Neural progenitor cell (in vitro differentiated cells): ENCODE data around the gene KIAA1549. TPM values are rescaled to one million over a fixed set of nuclear protein-coding genes. Genes with fewer than 3 reads are reported as not detected.

Experiments used
- DNase-seq: peaks from one replicate; pipeline ENCODE4 v3.0.0-alpha.2; 2016; ENCODE audit warnings: low spot score
- H2AFZ ChIP-seq: fragments of 200-600 bp; sonication (generic); replicated peaks from 2 replicates; pipeline ENCODE4 v1.6.1; 2016; ENCODE audit warnings: antibody characterized with exemption
- H3F3A ChIP-seq: fragments of 200-600 bp; sonication (generic); 2 replicates; pipeline ENCODE4 v1.6.1; 2016; ENCODE audit warnings: antibody characterized with exemption, low read depth
- H3K27ac ChIP-seq: fragments of 200-600 bp; sonication (generic); 2 replicates; pipeline ENCODE4 v1.5.1; 2016; ENCODE audit warnings: mild to moderate bottlenecking
- H3K27me3 ChIP-seq: fragments of 200-600 bp; sonication (generic); 2 replicates; pipeline ENCODE4 v1.6.1; 2016; ENCODE audit warnings: mild to moderate bottlenecking, moderate library complexity
- H3K36me3 ChIP-seq: fragments of 200-600 bp; sonication (generic); 2 replicates; pipeline ENCODE4 v1.5.1; 2016
- H3K4me1 ChIP-seq: fragments of 200-600 bp; sonication (generic); 2 replicates; pipeline ENCODE4 v1.6.1; 2016; ENCODE audit warnings: mixed run types
- H3K4me2 ChIP-seq: fragments of 200-600 bp; sonication (generic); 2 replicates; pipeline ENCODE4 v1.6.1; 2016
- H3K4me3 ChIP-seq: fragments of 200-600 bp; sonication (generic); 2 replicates; pipeline ENCODE4 v1.5.1; 2016
- H3K79me2 ChIP-seq: fragments of 200-600 bp; sonication (generic); 2 replicates; pipeline ENCODE4 v1.6.1; 2016; ENCODE audit warnings: low read depth
- H3K9ac ChIP-seq: fragments of 200-600 bp; sonication (generic); 2 replicates; pipeline ENCODE4 v1.6.1; 2016
- H3K9me3 ChIP-seq: fragments of 200-600 bp; sonication (generic); 2 replicates; pipeline ENCODE4 v1.5.1; 2016; ENCODE audit warnings: low read depth
- H4K20me1 ChIP-seq: fragments of 200-600 bp; sonication (generic); 2 replicates; pipeline ENCODE4 v1.6.1; 2016; ENCODE audit warnings: low read depth
- H3K27ac Mint-ChIP-seq: 3 replicates; pipeline ENCODE4 v1.8.0; 2021; ENCODE audit warnings: mixed read lengths
- H3K27me3 Mint-ChIP-seq: 2 replicates; pipeline ENCODE4 v1.8.0; 2022; ENCODE audit warnings: low read depth, mild to moderate bottlenecking, inconsistent platforms, moderate library complexity, mixed read lengths; ENCODE audit not compliant: insufficient read depth
- H3K36me3 Mint-ChIP-seq: 3 replicates; pipeline ENCODE4 v1.8.0; 2021; ENCODE audit warnings: mixed read lengths
- H3K4me1 Mint-ChIP-seq: 3 replicates; pipeline ENCODE4 v1.8.0; 2021; ENCODE audit warnings: mixed read lengths
- H3K4me3 Mint-ChIP-seq: 3 replicates; pipeline ENCODE4 v1.8.0; 2021; ENCODE audit warnings: mild to moderate bottlenecking, moderate library complexity, mixed read lengths
- H3K9me3 Mint-ChIP-seq: 3 replicates; pipeline ENCODE4 v1.8.0; 2020; ENCODE audit warnings: mixed read lengths
- CTCF ChIP-seq: fragments of 200-600 bp; sonication (generic); IDR thresholded peaks from 2 replicates; pipeline ENCODE4 v1.5.1; 2017; ENCODE audit warnings: antibody characterized with exemption, mild to moderate bottlenecking
- EZH2 ChIP-seq: fragments of 200-600 bp; sonication (generic); IDR thresholded peaks from 2 replicates; pipeline ENCODE4 v1.6.1; 2017; ENCODE audit warnings: antibody characterized with exemption, mild to moderate bottlenecking, moderate library complexity
- EZH2phosphoT487 ChIP-seq: fragments of 200-600 bp; sonication (generic); IDR thresholded peaks from 2 replicates; pipeline ENCODE4 v1.6.1; 2017; ENCODE audit warnings: antibody characterized with exemption
- total RNA-seq: library from RNA; depleted of rRNA; stranded (reverse); fragments of >200 nt; gene quantifications from 2 replicates; pipeline ENCODE4 v1.2.3, GENCODE V29; 2015; ENCODE audit warnings: low replicate concordance

The KIAA1549 gene
- total RNA-seq, 1 donor from 2014 or later = 4.8 TPM

- peak; percentile 37 for DNase-seq
- Histone ChIP-seq H2AFZ (peak overlapping the region; percentile 63), H3K4me2 (peak overlapping the region; percentile 83), H3F3A (peaks cover 36% of the 10 kb centered on the region), H3K36me3 (no peaks in the 10 kb centered on the region), H3K79me2 (peaks cover 49% of the 10 kb centered on the region), H3K4me3 (peak overlapping the region; percentile 64), H3K4me1 (peaks cover 28% of the 10 kb centered on the region), H3K9me3 (no peaks in the 10 kb centered on the region), H4K20me1 (peaks cover 45% of the 10 kb centered on the region), H3K27me3 (peaks cover 42% of the 10 kb centered on the region), H3K9ac (peak overlapping the region; percentile 23), H3K27ac (no peak overlapping the region)
- no peaks in the 10 kb centered on the region for H3K9me3 Mint-ChIP-seq
- H3K27ac Mint-ChIP-seq = peak overlapping the region; percentile 97
- peaks cover 7% of the 10 kb centered on the region for H3K36me3 Mint-ChIP-seq
- H3K4me1 Mint-ChIP-seq = peaks cover 32% of the 10 kb centered on the region
- TF ChIP-seq EZH2phosphoT487 (no peak), EZH2 (peak; percentile 10)
- H3K4me3 Mint-ChIP-seq = peak overlapping the region; percentile 99
- peaks cover 3% of the 10 kb centered on the region for H3K27me3 Mint-ChIP-seq
Measured at GRCh38 chr7:138980563-138981291, 462 bp downstream of the KIAA1549 start.

- Histone ChIP-seq H3K4me1 (peaks cover 34% of the 10 kb centered on the region), H3K9me3 (no peaks in the 10 kb centered on the region), H2AFZ (peak overlapping the region; percentile 63), H3K27ac (no peak overlapping the region), H3K27me3 (peaks cover 44% of the 10 kb centered on the region), H4K20me1 (peaks cover 52% of the 10 kb centered on the region), H3K79me2 (peaks cover 49% of the 10 kb centered on the region), H3K4me2 (peak overlapping the region; percentile 83), H3K4me3 (peak overlapping the region; percentile 64), H3K36me3 (no peaks in the 10 kb centered on the region), H3F3A (peaks cover 42% of the 10 kb centered on the region), H3K9ac (peak overlapping the region; percentile 23)
- Mint-ChIP-seq H3K9me3 (no peaks in the 10 kb centered on the region), H3K36me3 (peaks cover 7% of the 10 kb centered on the region), H3K4me3 (peak overlapping the region; percentile 99), H3K27me3 (peaks cover 3% of the 10 kb centered on the region), H3K4me1 (peaks cover 39% of the 10 kb centered on the region), H3K27ac (peak overlapping the region; percentile 97)
- no peak for TF ChIP-seq EZH2phosphoT487
- TF ChIP-seq EZH2 = no peak
- no peak for TF ChIP-seq CTCF
- DNase-seq = no peak
Measured at GRCh38 chr7:138979988-138980562, 1.1 kb downstream of the KIAA1549 start.

- no peak overlapping the region for H3K27ac ChIP-seq
- H3K36me3 ChIP-seq = no peaks in the 10 kb centered on the region
- TF ChIP-seq CTCF = peak; percentile 5
- no peak for TF ChIP-seq EZH2phosphoT487
- peak overlapping the region; percentile 64 for H3K4me3 ChIP-seq
- Mint-ChIP-seq H3K27me3 (peaks cover 3% of the 10 kb centered on the region), H3K36me3 (peaks cover 7% of the 10 kb centered on the region), H3K27ac (peak overlapping the region; percentile 97), H3K9me3 (no peaks in the 10 kb centered on the region), H3K4me1 (peaks cover 45% of the 10 kb centered on the region), H3K4me3 (peak overlapping the region; percentile 99)
- peaks cover 49% of the 10 kb centered on the region for H3F3A ChIP-seq
- H4K20me1 ChIP-seq = peaks cover 58% of the 10 kb centered on the region
- no peak for DNase-seq
- H3K4me2 ChIP-seq = peak overlapping the region; percentile 83
- peaks cover 51% of the 10 kb centered on the region for H3K27me3 ChIP-seq
- no peak overlapping the region for H3K9ac ChIP-seq
- H2AFZ ChIP-seq = no peak overlapping the region
- H3K79me2 ChIP-seq = peaks cover 55% of the 10 kb centered on the region
- H3K4me1 ChIP-seq = peaks cover 41% of the 10 kb centered on the region
- H3K9me3 ChIP-seq = no peaks in the 10 kb centered on the region
Measured at GRCh38 chr7:138979226-138979979, 1.8 kb downstream of the KIAA1549 start.
